ENCODE results near the gene MAP4K2. TPM values are rescaled to one million over a fixed set of nuclear protein-coding genes. Genes with fewer than 3 reads are reported as not detected.

MAP4K2 gene
- total RNA-seq, 4 donors from 2014 or later: 13.6 to 20.4 (median 15.3) TPM

DNA sequence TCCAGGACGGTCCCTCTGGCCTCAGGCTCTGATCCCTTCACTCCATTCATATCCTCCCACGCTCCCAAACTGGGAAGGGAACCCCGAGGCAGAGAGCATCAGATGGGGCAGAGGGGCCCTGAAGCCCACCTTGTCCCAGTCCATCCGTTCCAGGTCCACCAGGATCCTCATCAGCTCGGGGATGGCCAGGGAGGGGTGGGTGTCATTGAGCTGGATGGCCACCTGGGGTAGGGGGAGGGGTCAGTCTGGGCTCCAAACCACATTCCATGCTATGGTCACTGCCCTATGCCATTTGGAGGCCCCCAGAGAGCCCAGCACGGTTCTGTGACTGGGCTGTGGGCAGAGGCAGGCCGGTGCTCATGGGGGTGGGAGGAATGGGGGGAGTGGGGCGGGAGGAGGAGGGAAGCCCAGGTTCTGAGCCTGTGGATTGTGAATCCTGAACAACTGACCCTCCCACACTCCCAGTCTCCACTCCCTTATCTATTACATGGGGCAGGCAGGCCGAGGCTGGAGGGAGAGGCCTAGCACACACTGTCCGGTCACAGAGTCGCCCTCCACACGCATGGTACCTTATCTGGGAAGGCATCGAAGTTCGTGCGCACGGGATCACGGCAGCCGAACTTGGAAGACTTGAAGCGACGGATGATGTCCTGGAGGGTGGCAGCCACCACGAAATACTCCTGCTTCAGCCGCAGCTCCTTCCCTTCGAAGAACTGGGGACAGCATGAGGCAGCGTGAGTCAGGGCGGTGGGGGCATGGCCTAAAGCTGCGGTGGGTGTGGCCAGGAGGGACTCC is 48.7 kb downstream of the MAP4K2 start:
- Histone ChIP-seq H3K27ac (no peak overlapping the region), H3K36me3 (no peaks in the 10 kb centered on the region), H3K27me3 (no peaks in the 10 kb centered on the region), H3K4me3 (no peak overlapping the region), H3K4me1 (peaks cover 4% of the 10 kb centered on the region), H3K9me3 (no peaks in the 10 kb centered on the region)
- no peak for TF ChIP-seq POLR2A (IDR thresholded peaks at IDR 0.05)
- no peak for TF ChIP-seq POLR2AphosphoS5 (IDR thresholded peaks at IDR 0.05)
- no peak for TF ChIP-seq EP300 (IDR thresholded peaks at IDR 0.05)
- TF ChIP-seq, protein P1, sequence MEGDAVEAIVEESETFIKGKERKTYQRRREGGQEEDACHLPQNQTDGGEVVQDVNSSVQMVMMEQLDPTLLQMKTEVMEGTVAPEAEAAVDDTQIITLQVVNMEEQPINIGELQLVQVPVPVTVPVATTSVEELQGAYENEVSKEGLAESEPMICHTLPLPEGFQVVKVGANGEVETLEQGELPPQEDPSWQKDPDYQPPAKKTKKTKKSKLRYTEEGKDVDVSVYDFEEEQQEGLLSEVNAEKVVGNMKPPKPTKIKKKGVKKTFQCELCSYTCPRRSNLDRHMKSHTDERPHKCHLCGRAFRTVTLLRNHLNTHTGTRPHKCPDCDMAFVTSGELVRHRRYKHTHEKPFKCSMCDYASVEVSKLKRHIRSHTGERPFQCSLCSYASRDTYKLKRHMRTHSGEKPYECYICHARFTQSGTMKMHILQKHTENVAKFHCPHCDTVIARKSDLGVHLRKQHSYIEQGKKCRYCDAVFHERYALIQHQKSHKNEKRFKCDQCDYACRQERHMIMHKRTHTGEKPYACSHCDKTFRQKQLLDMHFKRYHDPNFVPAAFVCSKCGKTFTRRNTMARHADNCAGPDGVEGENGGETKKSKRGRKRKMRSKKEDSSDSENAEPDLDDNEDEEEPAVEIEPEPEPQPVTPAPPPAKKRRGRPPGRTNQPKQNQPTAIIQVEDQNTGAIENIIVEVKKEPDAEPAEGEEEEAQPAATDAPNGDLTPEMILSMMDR (IDR thresholded peaks at IDR 0.05): no peak
- WGBS: 93% methylated on average over 13 of the region's 26 CpGs
- no peak for DNase-seq (ENCODE audit: low spot score in 2 of 2)

DNA sequence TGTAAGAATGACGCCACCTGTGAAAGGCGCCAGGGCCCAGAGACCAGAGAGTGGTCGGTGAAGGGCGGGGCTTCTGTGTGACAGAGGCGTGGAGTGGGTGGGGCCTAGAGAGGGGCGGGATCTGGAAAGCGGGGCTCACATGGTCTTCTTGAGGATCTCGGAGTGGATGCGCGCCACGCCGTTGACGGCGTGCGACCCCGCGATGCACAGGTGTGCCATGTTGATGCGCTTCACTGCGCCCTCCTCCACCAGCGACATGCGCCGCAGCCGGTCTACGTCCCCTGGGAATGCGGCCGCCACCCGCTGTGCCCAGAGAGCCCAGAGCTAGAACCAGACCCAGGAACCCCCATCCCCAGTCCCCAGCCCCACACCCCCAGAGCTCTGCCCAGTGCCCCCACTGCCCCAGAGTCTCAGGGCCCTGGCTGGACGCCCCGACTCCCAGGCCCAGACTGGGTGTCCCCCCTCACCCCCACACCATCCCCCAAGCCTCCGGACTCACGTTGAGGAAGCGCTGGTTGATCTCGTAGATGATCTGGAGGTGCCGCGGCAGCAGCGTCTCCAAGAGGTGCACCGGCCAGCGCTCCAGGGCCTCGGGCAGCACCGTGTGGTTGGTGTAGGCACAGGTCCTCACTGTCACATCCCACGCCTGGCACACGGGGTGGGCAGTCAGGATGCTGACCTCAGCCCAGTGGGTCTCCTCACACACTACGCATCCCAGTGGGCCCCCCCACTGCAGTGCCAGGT is 49.5 kb downstream of the MAP4K2 start:
- Histone ChIP-seq H3K27me3 (no peaks in the 10 kb centered on the region), H3K4me1 (no peaks in the 10 kb centered on the region), H3K9me3 (no peaks in the 10 kb centered on the region), H3K4me3 (no peak overlapping the region), H3K27ac (no peak overlapping the region), H3K36me3 (no peaks in the 10 kb centered on the region)
- TF ChIP-seq, protein P1 (IDR thresholded peaks at IDR 0.05): no peak
- TF ChIP-seq POLR2AphosphoS5 (IDR thresholded peaks at IDR 0.05) (no peak), POLR2A (IDR thresholded peaks at IDR 0.05) (no peak), EP300 (IDR thresholded peaks at IDR 0.05) (no peak)
- 97% methylated on average over 29 of the region's 43 CpGs for WGBS
- no peak for DNase-seq (ENCODE audit: low spot score in 2 of 2)

DNA sequence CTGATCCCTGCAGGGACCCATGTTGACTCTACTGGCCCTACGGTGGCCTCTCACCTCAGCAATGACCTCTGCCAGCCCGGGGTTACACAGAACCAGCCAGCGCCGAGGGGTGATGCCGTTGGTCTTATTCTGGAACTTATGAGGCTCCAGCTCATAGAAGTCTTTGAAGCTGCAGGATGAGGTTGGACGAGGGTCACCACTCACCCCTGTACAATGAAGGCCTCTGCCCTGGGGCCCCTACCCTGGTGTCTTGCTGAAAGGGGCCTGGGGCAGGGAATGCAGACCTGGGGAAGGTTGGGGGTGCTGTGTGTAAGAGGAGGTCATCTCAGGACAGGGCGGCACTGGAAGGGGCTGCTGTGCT is 50.0 kb downstream of the MAP4K2 start:
- DNase-seq (ENCODE audit: low spot score in 2 of 2): no peak
- WGBS: 97% methylated on average over 6 of the region's 7 CpGs
- no peak overlapping the region for H3K4me3 ChIP-seq
- H3K4me1 ChIP-seq: no peaks in the 10 kb centered on the region
- no peaks in the 10 kb centered on the region for H3K27me3 ChIP-seq
- H3K36me3 ChIP-seq: no peaks in the 10 kb centered on the region
- H3K9me3 ChIP-seq: no peaks in the 10 kb centered on the region
- no peak overlapping the region for H3K27ac ChIP-seq
- TF ChIP-seq, protein P1 (IDR thresholded peaks at IDR 0.05): no peak
- no peak for TF ChIP-seq POLR2AphosphoS5 (IDR thresholded peaks at IDR 0.05)
- TF ChIP-seq POLR2A (IDR thresholded peaks at IDR 0.05): no peak
- no peak for TF ChIP-seq EP300 (IDR thresholded peaks at IDR 0.05)

DNA sequence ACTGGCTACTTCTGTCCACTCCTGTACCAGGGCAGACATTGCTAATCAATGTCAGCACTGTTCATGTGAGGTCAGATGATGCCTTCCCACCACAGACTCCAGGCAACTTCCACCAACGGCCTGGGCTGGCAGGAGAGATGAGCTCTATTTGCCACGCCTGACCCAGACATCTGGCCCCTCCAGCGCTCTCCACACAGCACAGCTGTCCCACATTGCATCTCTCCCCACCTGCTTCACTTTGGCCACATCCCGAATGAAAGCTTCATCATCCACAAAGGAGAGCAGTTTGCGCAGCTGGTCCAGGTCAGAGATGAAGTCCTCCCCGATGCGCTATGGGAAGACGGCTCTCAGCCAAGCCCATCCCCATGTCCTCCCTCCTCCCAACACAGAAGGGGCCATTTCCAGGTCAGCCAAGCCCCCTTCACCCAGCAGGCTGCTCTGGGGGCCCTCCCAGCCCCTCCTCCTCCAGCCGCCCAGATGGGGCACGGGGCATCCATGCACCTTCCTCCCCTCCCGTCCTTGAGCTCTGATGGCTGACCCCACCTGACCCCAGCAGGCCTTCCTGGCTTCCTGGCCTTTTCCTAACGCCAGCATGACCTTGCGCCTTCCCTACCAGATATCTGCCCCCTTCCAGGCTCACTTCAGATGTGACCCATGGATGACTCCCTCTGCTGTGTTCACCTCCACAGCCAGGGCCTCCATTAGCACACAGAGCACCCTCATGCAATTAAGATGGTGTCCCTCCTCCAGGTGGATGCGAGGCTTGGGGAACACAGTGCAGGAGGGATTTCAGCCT is 50.6 kb downstream of the MAP4K2 start:
- H3K27ac ChIP-seq: no peak overlapping the region
- TF ChIP-seq POLR2AphosphoS5 (IDR thresholded peaks at IDR 0.05) (no peak), EP300 (IDR thresholded peaks at IDR 0.05) (no peak), POLR2A (IDR thresholded peaks at IDR 0.05) (no peak)
- TF ChIP-seq, protein P1 (IDR thresholded peaks at IDR 0.05): no peak
- WGBS: 92% methylated on average over 12 of the region's 14 CpGs
- H3K36me3 ChIP-seq: no peaks in the 10 kb centered on the region
- no peaks in the 10 kb centered on the region for H3K9me3 ChIP-seq
- H3K4me3 ChIP-seq: no peak overlapping the region
- H3K4me1 ChIP-seq: no peaks in the 10 kb centered on the region
- no peaks in the 10 kb centered on the region for H3K27me3 ChIP-seq
- DNase-seq (ENCODE audit: low spot score in 2 of 2): peak in 1 of 2 donors; percentile 40

All from suprapubic skin (tissue), 4 donors.